HepG2 (cell line): ENCODE data around the gene MYPN.

Experiments used
- ARID2 ChIP-seq: sonication (generic); formaldehyde crosslinking; IDR thresholded peaks from 2 replicates; pipeline ENCODE4 v1.8.1; 2022; ENCODE audit warnings: mild to moderate bottlenecking, missing genetic modification reagents, borderline replicate concordance
- EP300 ChIP-seq, 3 experiments: sonication (generic) in 1 of 3; formaldehyde crosslinking in 1 of 3; IDR thresholded peaks; 2 replicates each; pipeline versions ENCODE4 v1.5.1 to v1.6.1; 2011 to 2020; ENCODE audit warnings: low read depth in 2 of 3, low read length in 2 of 3, borderline replicate concordance in 1 of 3, improper control_type of control experiment in 1 of 3, mild to moderate bottlenecking in 1 of 3, missing genetic modification reagents in 1 of 3, moderate library complexity in 1 of 3
- ESRRA ChIP-seq: sonication (generic); formaldehyde crosslinking; IDR thresholded peaks from 2 replicates; pipeline ENCODE4 v1.5.1; 2020; ENCODE audit warnings: mild to moderate bottlenecking, low read depth, missing genetic modification reagents
- HNF4A ChIP-seq: sonication (generic); formaldehyde crosslinking; IDR thresholded peaks from 2 replicates; pipeline ENCODE4 v1.4.0; 2020; ENCODE audit warnings: missing genetic modification reagents
- POLR2A ChIP-seq, 2 experiments: IDR thresholded peaks; 2 replicates each; pipeline ENCODE4 v1.6.1; 2011; ENCODE audit warnings: low read depth in 2 of 2, low read length in 2 of 2, mild to moderate bottlenecking in 1 of 2, moderate library complexity in 1 of 2; ENCODE audit not compliant: insufficient read depth in 1 of 2
- TSC22D2 ChIP-seq: sonication (generic); formaldehyde crosslinking; IDR thresholded peaks from 2 replicates; pipeline ENCODE4 v1.5.1; 2020; ENCODE audit warnings: missing genetic modification reagents, mild to moderate bottlenecking, borderline replicate concordance
- ZNF230 ChIP-seq: sonication (generic); formaldehyde crosslinking; IDR thresholded peaks from 2 replicates; pipeline ENCODE4 v1.4.0; 2020; ENCODE audit warnings: mild to moderate bottlenecking, missing genetic modification reagents
- TF ChIP-seq, protein P1 (sequence below): sonication (generic); formaldehyde crosslinking; IDR thresholded peaks from 2 replicates; pipeline ENCODE4 v1.5.0; 2020; ENCODE audit warnings: mild to moderate bottlenecking, missing genetic modification reagents, moderate library complexity
- TF ChIP-seq, protein P2 (sequence below): IDR thresholded peaks from 2 replicates; pipeline ENCODE4 v1.6.1; 2016; ENCODE audit warnings: missing genetic modification reagents, missing compliant biosample characterization

DNA sequence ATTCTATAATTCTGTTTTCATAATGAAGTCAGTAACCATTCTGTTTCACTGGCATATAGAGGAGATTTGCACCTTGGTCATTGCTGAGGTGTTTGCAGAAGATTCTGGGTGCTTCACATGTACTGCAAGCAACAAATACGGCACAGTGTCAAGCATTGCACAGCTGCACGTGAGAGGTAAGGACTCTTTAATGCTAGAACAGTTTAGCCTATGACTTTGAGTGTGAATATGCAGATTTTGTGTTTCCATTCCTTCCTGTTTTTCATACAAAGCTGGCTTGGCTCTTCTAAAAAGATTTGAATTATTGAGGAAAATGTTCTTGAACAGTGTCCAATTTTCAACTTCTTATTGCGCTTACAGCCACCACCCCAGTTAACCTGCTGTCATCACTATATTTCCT is 56.4 kb downstream of the MYPN start:
- TF ChIP-seq POLR2A (IDR thresholded peaks at IDR 0.05; ENCODE audit: insufficient read depth in 1 of 2, low read depth in 2 of 2, low read length in 2 of 2) (no peak), ZNF230 (CRISPR knock-in tag) (no peak), ESRRA (CRISPR knock-in tag) (no peak), ARID2 (CRISPR knock-in tag) (no peak), EP300 (IDR thresholded peaks at IDR 0.05; ENCODE audit: low read depth in 2 of 2, low read length in 2 of 2) (no peak), EP300 (CRISPR knock-in tag; IDR thresholded peaks at IDR 0.05; ENCODE audit: borderline replicate concordance) (no peak), TSC22D2 (no peak), HNF4A (CRISPR knock-in tag) (no peak)
- TF ChIP-seq, protein P1, sequence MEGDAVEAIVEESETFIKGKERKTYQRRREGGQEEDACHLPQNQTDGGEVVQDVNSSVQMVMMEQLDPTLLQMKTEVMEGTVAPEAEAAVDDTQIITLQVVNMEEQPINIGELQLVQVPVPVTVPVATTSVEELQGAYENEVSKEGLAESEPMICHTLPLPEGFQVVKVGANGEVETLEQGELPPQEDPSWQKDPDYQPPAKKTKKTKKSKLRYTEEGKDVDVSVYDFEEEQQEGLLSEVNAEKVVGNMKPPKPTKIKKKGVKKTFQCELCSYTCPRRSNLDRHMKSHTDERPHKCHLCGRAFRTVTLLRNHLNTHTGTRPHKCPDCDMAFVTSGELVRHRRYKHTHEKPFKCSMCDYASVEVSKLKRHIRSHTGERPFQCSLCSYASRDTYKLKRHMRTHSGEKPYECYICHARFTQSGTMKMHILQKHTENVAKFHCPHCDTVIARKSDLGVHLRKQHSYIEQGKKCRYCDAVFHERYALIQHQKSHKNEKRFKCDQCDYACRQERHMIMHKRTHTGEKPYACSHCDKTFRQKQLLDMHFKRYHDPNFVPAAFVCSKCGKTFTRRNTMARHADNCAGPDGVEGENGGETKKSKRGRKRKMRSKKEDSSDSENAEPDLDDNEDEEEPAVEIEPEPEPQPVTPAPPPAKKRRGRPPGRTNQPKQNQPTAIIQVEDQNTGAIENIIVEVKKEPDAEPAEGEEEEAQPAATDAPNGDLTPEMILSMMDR (CRISPR knock-in tag): no peak
- TF ChIP-seq, protein P2, sequence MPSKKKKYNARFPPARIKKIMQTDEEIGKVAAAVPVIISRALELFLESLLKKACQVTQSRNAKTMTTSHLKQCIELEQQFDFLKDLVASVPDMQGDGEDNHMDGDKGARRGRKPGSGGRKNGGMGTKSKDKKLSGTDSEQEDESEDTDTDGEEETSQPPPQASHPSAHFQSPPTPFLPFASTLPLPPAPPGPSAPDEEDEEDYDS (CRISPR knock-in tag): no peak
